Colonic mucosa (tissue), 4 donors: Measurements from ENCODE around the gene SYF2. TPM values are rescaled to one million over a fixed set of nuclear protein-coding genes. Genes with fewer than 3 reads are reported as not detected.
"Not testable (repeated sequence)": the region's sequence is repeated elsewhere in the genome, so short reads cannot be mapped to it uniquely, and the experiment has no call there.

Experiments used
- DNase-seq: peaks from one replicate; pipeline ENCODE4 v3.0.0-alpha.2; 2020
- H3K27ac ChIP-seq: fragments of 200-600 bp; one replicate; pipeline ENCODE4 v1.8.0; 2021
- H3K27me3 ChIP-seq: fragments of 200-600 bp; one replicate; pipeline ENCODE4 v1.8.0; 2021
- H3K36me3 ChIP-seq: fragments of 200-600 bp; one replicate; pipeline ENCODE4 v1.8.0; 2021
- H3K4me1 ChIP-seq: fragments of 200-600 bp; one replicate; pipeline ENCODE4 v1.8.0; 2021; ENCODE audit warnings: mild to moderate bottlenecking
- H3K4me3 ChIP-seq: fragments of 200-600 bp; one replicate; pipeline ENCODE4 v1.8.0; 2021
- H3K9ac ChIP-seq, 2 donors: one replicate each; pipeline ENCODE4 v1.7.0; 2013; ENCODE audit warnings: control low read depth in 2 of 2, low read depth in 2 of 2, low read length in 2 of 2
- H3K9me3 ChIP-seq: fragments of 200-600 bp; one replicate; pipeline ENCODE4 v1.8.0; 2021
- CTCF ChIP-seq: fragments of 200-600 bp; IDR thresholded peaks from one replicate; pipeline ENCODE4 v1.8.0; 2022; ENCODE audit warnings: antibody characterized with exemption, mild to moderate bottlenecking
- intact Hi-C: fragments of 100-400 bp; cut with DNase I; formaldehyde crosslinking; loops from one replicate; pipeline ENCODE4 v1.14.1; 2022
- total RNA-seq, 2 donors: library from RNA; stranded (reverse); fragmentation: NEBNext Ultra II Directional in 1 of 2; extraction: Animal tissue kit (Norgen Biotek cat#: 25700) in 1 of 2; gene quantifications; one replicate each; pipeline ENCODE4 v1.2.1, GENCODE V29; 2021
- donor health status: healthy.
- donor health status: DM: no; HTN: no; CAD: no.
- donor health status: DM: no; HTN: no; CAD: no.

Gene SYF2
- total RNA-seq, result 10 to 100 TPM; 38.8 to 60.8 TPM

GRCh38 chr1:25232027-25232865, at the start of gene SYF2:
SYF2 (minus strand) TSS chr1:25232502; CDS start chr1:25232467, 35 bp downstream.
- Histone ChIP-seq H3K36me3 (peaks cover 12% of the 10 kb centered on the region), H3K9ac (peak within 1 kb of the TSS; percentile 85 to 98), H3K27me3 (no peaks in the 10 kb centered on the region), H3K4me1 (peaks cover 14% of the 10 kb centered on the region), H3K4me3 (peak within 1 kb of the TSS; percentile 100), H3K27ac (peak within 1 kb of the TSS; percentile 96), H3K9me3 (no peaks in the 10 kb centered on the region)
- intact Hi-C loops, result no loop called here
- TF ChIP-seq CTCF, result no peak
- peak; percentile 94 for DNase-seq

GRCh38 chr1:25279693-25280111, 47.4 kb upstream of the SYF2 start:
- not testable (repeated sequence) for H3K4me1 ChIP-seq, H3K4me3 ChIP-seq, H3K9me3 ChIP-seq, DNase-seq, H3K9ac ChIP-seq, H3K27ac ChIP-seq, H3K36me3 ChIP-seq, H3K27me3 ChIP-seq
- intact Hi-C loops, result loop anchor here (10.0 kb wide), 1 partner anchor 135 kb away; no protein-coding TSS in a partner anchor

GRCh38 chr1:25278790-25279189, 46.5 kb upstream of the SYF2 start:
- H3K4me3 ChIP-seq, H3K9me3 ChIP-seq, DNase-seq, H3K4me1 ChIP-seq, H3K27me3 ChIP-seq, intact Hi-C loops, H3K27ac ChIP-seq, H3K36me3 ChIP-seq, H3K9ac ChIP-seq: not testable (repeated sequence)

GRCh38 chr1:25278358-25278757, 46.1 kb upstream of the SYF2 start:
- intact Hi-C loops, DNase-seq, H3K9me3 ChIP-seq, H3K27me3 ChIP-seq, H3K9ac ChIP-seq, H3K4me3 ChIP-seq, H3K27ac ChIP-seq, H3K36me3 ChIP-seq, H3K4me1 ChIP-seq: not testable (repeated sequence)

- H3K9ac ChIP-seq, H3K9me3 ChIP-seq, H3K27me3 ChIP-seq, H3K36me3 ChIP-seq, H3K4me3 ChIP-seq, DNase-seq, intact Hi-C loops, H3K27ac ChIP-seq, H3K4me1 ChIP-seq: not testable (repeated sequence)
Measured at GRCh38 chr1:25277295-25277694, 45.0 kb upstream of the SYF2 start.

GRCh38 chr1:25275648-25276047, 43.3 kb upstream of the SYF2 start:
- H3K36me3 ChIP-seq, H3K4me1 ChIP-seq, intact Hi-C loops, H3K9me3 ChIP-seq, H3K9ac ChIP-seq, DNase-seq, H3K27ac ChIP-seq, H3K4me3 ChIP-seq, H3K27me3 ChIP-seq: not testable (repeated sequence)

- H3K9me3 ChIP-seq, H3K27ac ChIP-seq, H3K9ac ChIP-seq, H3K4me3 ChIP-seq, H3K36me3 ChIP-seq, H3K4me1 ChIP-seq, DNase-seq, intact Hi-C loops, H3K27me3 ChIP-seq: not testable (repeated sequence)
Measured at GRCh38 chr1:25272238-25272637, 39.9 kb upstream of the SYF2 start, which contains the start of gene RHD. RHD (plus strand) TSS chr1:25272509; CDS start chr1:25272548, 39 bp downstream.

GRCh38 chr1:25268143-25268760, 36.0 kb upstream of the SYF2 start:
- H3K27ac ChIP-seq, H3K9me3 ChIP-seq, intact Hi-C loops, H3K36me3 ChIP-seq, H3K4me3 ChIP-seq, DNase-seq, H3K4me1 ChIP-seq, H3K27me3 ChIP-seq: not testable (repeated sequence)
- H3K9ac ChIP-seq, result peak overlapping the region in 1 of 2 donors; percentile 2

- Histone ChIP-seq H3K27ac (peak overlapping the region; percentile 44), H3K4me3 (peak overlapping the region; percentile 27), H3K9ac (peak overlapping the region in 1 of 2 donors; percentile 43)
- DNase-seq, result peak; percentile 91
- H3K27me3 ChIP-seq, H3K9me3 ChIP-seq, H3K4me1 ChIP-seq, intact Hi-C loops, H3K36me3 ChIP-seq: not testable (repeated sequence)
Measured at GRCh38 chr1:25267288-25268142, 35.2 kb upstream of the SYF2 start.

- H3K4me1 ChIP-seq, H3K9ac ChIP-seq, H3K9me3 ChIP-seq, intact Hi-C loops, H3K27ac ChIP-seq, H3K36me3 ChIP-seq, H3K27me3 ChIP-seq: not testable (repeated sequence)
- peak; percentile 60 for DNase-seq
- peak overlapping the region; percentile 28 for H3K4me3 ChIP-seq
Measured at GRCh38 chr1:25266554-25267287, 34.4 kb upstream of the SYF2 start.

GRCh38 chr1:25260336-25260735, 28.0 kb upstream of the SYF2 start:
- not testable (repeated sequence) for DNase-seq, H3K27me3 ChIP-seq, H3K9me3 ChIP-seq

More at GRCh38 chr1:25260336-25260735, 28.0 kb upstream of the SYF2 start:
- H3K36me3 ChIP-seq, H3K4me1 ChIP-seq, H3K4me3 ChIP-seq, H3K9ac ChIP-seq, intact Hi-C loops, H3K27ac ChIP-seq: not testable (repeated sequence)
